Activated CD8-positive, alpha-beta memory T cell treated with anti-CD3 and anti-CD28 coated beads for 1 hour (primary cell): ENCODE measurements around the gene CHRNB2.

Experiments
- DNase-seq, 2 donors: peaks; one replicate each; pipeline ENCODE4 v3.0.0-alpha.2; 2020; ENCODE audit warnings: low read depth in 1 of 2; ENCODE audit errors: extremely low read depth in 1 of 2

The CHRNB2 gene

GRCh38 chr1:154629061-154629674 is 61.6 kb downstream of the CHRNB2 start:
- no peak for DNase-seq
